ENCODE results near the gene LAX1. TPM values are rescaled to one million over a fixed set of nuclear protein-coding genes. Genes with fewer than 3 reads are reported as not detected.
A peak's percentile ranks its signal among the peaks of the same experiment; 100 is the strongest.
"Not testable (repeated sequence)": the region's sequence is repeated elsewhere in the genome, so short reads cannot be mapped to it uniquely, and the experiment has no call there.

Gene LAX1
- total RNA-seq, 1 experiment from 2014 or later, result not detected

- intact Hi-C loops (cut with micrococcal nuclease; ENCODE audit: unreplicated experiment), result no loop called here
- H3K4me3 ChIP-seq (ENCODE audit: low read depth, low read length), result no peak overlapping the region
- Mint-ChIP-seq H3K4me3 (ENCODE audit: unreplicated experiment) (no peak overlapping the region), H3K4me1 (ENCODE audit: low read depth, unreplicated experiment) (peaks cover 8% of the 10 kb centered on the region), H3K27ac (ENCODE audit: unreplicated experiment) (no peak overlapping the region), H3K9me3 (ENCODE audit: unreplicated experiment) (no peaks in the 10 kb centered on the region), H3K27me3 (ENCODE audit: insufficient read depth, unreplicated experiment) (no peaks in the 10 kb centered on the region), H3K36me3 (ENCODE audit: insufficient read depth, unreplicated experiment) (no peaks in the 10 kb centered on the region)
- DNase-seq, result no peak
- H3K36me3 ChIP-seq (ENCODE audit: control insufficient read depth, insufficient read depth, low read length), result no peaks in the 10 kb centered on the region
- POLR2A ChIA-PET, result no interaction called here
- 0 out of 2 replicates have a peak, but pooled peaks cover 4% of the 10 kb centered on the region for H3K4me1 ChIP-seq
- CTCF ChIA-PET, result no interaction called here
- BruUV-seq (replicated peaks), result no TSS peak
- TF ChIP-seq CTCF (IDR thresholded peaks at IDR 0.05; ENCODE audit: insufficient read depth in 1 of 2, low read depth in 1 of 2, low read length in 1 of 2, severe bottlenecking in 1 of 2, unreplicated experiment in 1 of 2), result no peak
- H3K9me3 ChIP-seq, result no peaks in the 10 kb centered on the region
- no peaks in the 10 kb centered on the region for H3K27me3 ChIP-seq (replicated peaks; ENCODE audit: control insufficient read depth, insufficient read depth, low read length)
These were observed 18.7 kb upstream of the LAX1 start for GRCh38 chr1:203746281-203746680.

- BruUV-seq (replicated peaks), result no TSS peak
- H3K4me3 ChIP-seq (ENCODE audit: low read depth, low read length), result no peak overlapping the region
- Mint-ChIP-seq H3K27ac (ENCODE audit: unreplicated experiment) (no peak overlapping the region), H3K9me3 (ENCODE audit: unreplicated experiment) (no peaks in the 10 kb centered on the region), H3K36me3 (ENCODE audit: insufficient read depth, unreplicated experiment) (no peaks in the 10 kb centered on the region), H3K4me1 (ENCODE audit: low read depth, unreplicated experiment) (peaks cover 10% of the 10 kb centered on the region), H3K4me3 (ENCODE audit: unreplicated experiment) (no peak overlapping the region), H3K27me3 (ENCODE audit: insufficient read depth, unreplicated experiment) (no peaks in the 10 kb centered on the region)
- ChIA-PET CTCF (no interaction called here), POLR2A (no interaction called here)
- peak; percentile 40 to 60 for DNase-seq
- intact Hi-C loops (cut with micrococcal nuclease; ENCODE audit: unreplicated experiment), result no loop called here
- H3K27me3 ChIP-seq (replicated peaks; ENCODE audit: control insufficient read depth, insufficient read depth, low read length), result no peaks in the 10 kb centered on the region
- H3K4me1 ChIP-seq, result peaks cover 8% of the 10 kb centered on the region
- TF ChIP-seq CTCF (IDR thresholded peaks at IDR 0.05; ENCODE audit: insufficient read depth in 1 of 2, low read depth in 1 of 2, low read length in 1 of 2, severe bottlenecking in 1 of 2, unreplicated experiment in 1 of 2), result no peak
- no peaks in the 10 kb centered on the region for H3K9me3 ChIP-seq
- no peaks in the 10 kb centered on the region for H3K36me3 ChIP-seq (ENCODE audit: control insufficient read depth, insufficient read depth, low read length)
These were observed 13.9 kb upstream of the LAX1 start for GRCh38 chr1:203751051-203751450.

- H3K9me3 Mint-ChIP-seq (ENCODE audit: unreplicated experiment); BruUV-seq (replicated peaks); H3K4me3 Mint-ChIP-seq (ENCODE audit: unreplicated experiment); intact Hi-C loops (cut with micrococcal nuclease; ENCODE audit: unreplicated experiment); H3K36me3 ChIP-seq (ENCODE audit: control insufficient read depth, insufficient read depth, low read length); CTCF ChIA-PET; H3K36me3 Mint-ChIP-seq (ENCODE audit: insufficient read depth, unreplicated experiment); H3K4me3 ChIP-seq (ENCODE audit: low read depth, low read length); POLR2A ChIA-PET; H3K27me3 Mint-ChIP-seq (ENCODE audit: insufficient read depth, unreplicated experiment); DNase-seq; H3K9me3 ChIP-seq; H3K27me3 ChIP-seq (replicated peaks; ENCODE audit: control insufficient read depth, insufficient read depth, low read length); H3K27ac Mint-ChIP-seq (ENCODE audit: unreplicated experiment): not testable (repeated sequence)
- H3K4me1 Mint-ChIP-seq (ENCODE audit: low read depth, unreplicated experiment), result peaks cover 17% of the 10 kb centered on the region
- H3K4me1 ChIP-seq, result peaks cover 15% of the 10 kb centered on the region
These were observed 13.2 kb upstream of the LAX1 start for GRCh38 chr1:203751618-203752361.
